Panc1 (cell line): ENCODE measurements around the gene KLHDC7A. TPM values are rescaled to one million over a fixed set of nuclear protein-coding genes. Genes with fewer than 3 reads are reported as not detected.

Experiments
- ATAC-seq: fragments of 200-7000 bp; cut with Tn5 transposase; 2 replicates; pipeline ENCODE4 v1.9.1; 2020; ENCODE audit warnings: mild to moderate bottlenecking, moderate library complexity
- BruUV-seq: library from RNA; stranded (reverse); fragments of 400-500 nt; replicated peaks from 2 replicates; lab custom pipeline; 2021; lab: Mats Ljungman, UMichigan
- CTCF ChIA-PET: fragments of 300-600 bp; sonication (Branson Sonifier 250); formaldehyde crosslinking; loops from one replicate; lab custom pipeline; 2022; ENCODE audit warnings: antibody characterized with exemption; lab: Charles Lee
- POLR2A ChIA-PET: fragments of 300-600 bp; sonication (Branson Sonifier 250); formaldehyde crosslinking; loops from one replicate; lab custom pipeline; 2022; ENCODE audit warnings: antibody characterized with exemption; lab: Charles Lee
- DNase-seq: peaks from one replicate; pipeline ENCODE4 v3.0.0-alpha.2; 2010; ENCODE audit warnings: low read depth, low spot score
- H3K27ac ChIP-seq: 2 replicates; pipeline ENCODE4 v1.5.1; 2011; ENCODE audit warnings: mild to moderate bottlenecking, low read length, inconsistent platforms
- H3K27me3 ChIP-seq: fragments of 200-500 bp; sonication (Bioruptor generic); 2 replicates; pipeline ENCODE4 v1.6.0; 2014; ENCODE audit warnings: low read length, inconsistent platforms; ENCODE audit not compliant: control insufficient read depth, insufficient read depth
- H3K36me3 ChIP-seq: fragments of 200-500 bp; sonication (Bioruptor generic); 2 replicates; pipeline ENCODE4 v1.5.1; 2014; ENCODE audit warnings: inconsistent platforms, mild to moderate bottlenecking, low read length, moderate library complexity; ENCODE audit not compliant: control insufficient read depth, insufficient read depth
- H3K4me1 ChIP-seq: 2 replicates; pipeline ENCODE4 v1.5.1; 2011; ENCODE audit warnings: inconsistent platforms, mild to moderate bottlenecking, low read length, moderate library complexity; ENCODE audit not compliant: control insufficient read depth, insufficient read depth
- H3K4me3 ChIP-seq, 2 experiments: 2 replicates each; pipeline ENCODE4 v1.5.1; 2011 to 2012; ENCODE audit warnings: low read depth in 2 of 2, low read length in 2 of 2, mild to moderate bottlenecking in 2 of 2, inconsistent platforms in 1 of 2, moderate library complexity in 1 of 2
- H3K9me3 ChIP-seq: fragments of 200-500 bp; sonication (Bioruptor generic); 2 replicates; pipeline ENCODE4 v1.5.1; 2014; ENCODE audit warnings: low read depth, mild to moderate bottlenecking, inconsistent platforms, low read length, moderate library complexity; ENCODE audit not compliant: control insufficient read depth, insufficient read depth
- CTCF ChIP-seq: fragments of 450-650 bp; IDR thresholded peaks from 2 replicates; pipeline ENCODE4 v1.5.1; 2017; ENCODE audit warnings: mild to moderate bottlenecking
- POLR2AphosphoS5 ChIP-seq: IDR thresholded peaks from 2 replicates; pipeline ENCODE4 v1.6.1; 2012; ENCODE audit warnings: mild to moderate bottlenecking, low read depth, low read length, moderate library complexity
- REST ChIP-seq, 2 experiments: IDR thresholded peaks; 2 replicates each; pipeline ENCODE4 v1.6.1; 2011 to 2012; ENCODE audit warnings: low read depth in 2 of 2, control low read depth in 1 of 2, low read length in 1 of 2, mild to moderate bottlenecking in 1 of 2, moderate library complexity in 1 of 2; ENCODE audit not compliant: insufficient read depth in 1 of 2
- SIN3A ChIP-seq: IDR thresholded peaks from 2 replicates; pipeline ENCODE4 v1.6.1; 2012; ENCODE audit warnings: low read depth, mild to moderate bottlenecking, low read length, moderate library complexity, borderline replicate concordance; ENCODE audit not compliant: insufficient read depth
- TCF7L2 ChIP-seq: IDR thresholded peaks from 2 replicates; pipeline ENCODE4 v1.6.1; 2011; ENCODE audit warnings: mild to moderate bottlenecking, low read depth, low read length, inconsistent platforms
- in situ Hi-C: cut with HindIII; loops from 2 replicates; pipeline ENCODE4 v1.10.0; 2016; ENCODE audit warnings: low sequenced_read_pairs, low pct_unique_long_range_greater_than_20kb
- intact Hi-C: fragments of 100-400 bp; cut with micrococcal nuclease; formaldehyde crosslinking; loops from one replicate; pipeline ENCODE4 v1.10.0; 2022; ENCODE audit not compliant: unreplicated experiment
- total RNA-seq: library from RNA; stranded (reverse); gene quantifications from one replicate; pipeline ENCODE4 v1.2.1, GENCODE V29; 2021; ENCODE audit not compliant: unreplicated experiment

The KLHDC7A gene
- total RNA-seq, 1 experiment from 2014 or later = 0.31 TPM

GRCh38 chr1:18468570-18468969, 12.2 kb upstream of the KLHDC7A start:
- no TSS peak for BruUV-seq
- intact Hi-C loops = no loop called here

GRCh38 chr1:18469514-18469913, 11.2 kb upstream of the KLHDC7A start:
- TF ChIP-seq POLR2AphosphoS5 (no peak), TCF7L2 (no peak), CTCF (no peak), REST (IDR thresholded peaks at IDR 0.05; ENCODE audit: insufficient read depth in 1 of 2, low read depth in 2 of 2, low read length in 1 of 2) (no peak), SIN3A (no peak)
- CTCF ChIA-PET = no interaction called here
- DNase-seq (no peak), ATAC-seq (no peak)
- H3K27ac ChIP-seq = no peak overlapping the region
- no TSS peak for BruUV-seq
- no peaks in the 10 kb centered on the region for H3K36me3 ChIP-seq
- no peaks in the 10 kb centered on the region for H3K4me1 ChIP-seq
- intact Hi-C loops = no loop called here
- in situ Hi-C loops = no loop called here
- H3K9me3 ChIP-seq = no peaks in the 10 kb centered on the region
- H3K27me3 ChIP-seq = peaks cover 2% of the 10 kb centered on the region; the same call in 1 of the 2 replicates
- POLR2A ChIA-PET = no interaction called here
- no peak overlapping the region for H3K4me3 ChIP-seq

More at GRCh38 chr1:18468570-18468969, 12.2 kb upstream of the KLHDC7A start:
- H3K36me3 ChIP-seq = no peaks in the 10 kb centered on the region
- DNase-seq (no peak), ATAC-seq (no peak)
- H3K27ac ChIP-seq = no peak overlapping the region
- in situ Hi-C loops = no loop called here
- CTCF ChIA-PET = interaction anchor here (0.5 kb wide), 1 partner anchor 54 kb away, joined by 5 read pairs; no protein-coding TSS in a partner anchor
- H3K9me3 ChIP-seq = no peaks in the 10 kb centered on the region
- POLR2A ChIA-PET = no interaction called here
- TF ChIP-seq TCF7L2 (no peak), REST (IDR thresholded peaks at IDR 0.05; ENCODE audit: insufficient read depth in 1 of 2, low read depth in 2 of 2, low read length in 1 of 2) (no peak), CTCF (no peak), POLR2AphosphoS5 (no peak), SIN3A (no peak)
- no peak overlapping the region for H3K4me3 ChIP-seq
- H3K4me1 ChIP-seq = no peaks in the 10 kb centered on the region
- H3K27me3 ChIP-seq = peaks cover 2% of the 10 kb centered on the region; the same call in 1 of the 2 replicates
